Right lobe of liver (tissue), 6 donors: ENCODE data around the gene HOXA2. TPM values are rescaled to one million over a fixed set of nuclear protein-coding genes. Genes with fewer than 3 reads are reported as not detected.
A peak's percentile ranks its signal among the peaks of the same experiment; 100 is the strongest.

Experiments used
- ATAC-seq, 4 donors: fragments of 200-7000 bp; cut with Tn5 transposase; one replicate each; pipeline ENCODE4 v1.9.1; 2020; ENCODE audit warnings: mild to moderate bottlenecking in 4 of 4, moderate library complexity in 4 of 4
- DNase-seq, 3 donors: peaks; one replicate each; pipeline ENCODE4 v3.0.0-alpha.2; 2020
- H3K27ac ChIP-seq, 3 donors: fragments of 200-600 bp; one replicate each; pipeline ENCODE4 v1.8.0; 2022
- H3K27me3 ChIP-seq, 2 donors: fragments of 200-600 bp; one replicate each; pipeline ENCODE4 v1.8.0; 2022
- H3K36me3 ChIP-seq, 4 donors: fragments of 200-600 bp; sonication (generic) in 1 of 4; one replicate each; pipeline versions ENCODE4 v1.5.1 to v1.8.0; 2017 to 2022; ENCODE audit warnings: control low read depth in 1 of 4
- H3K4me1 ChIP-seq, 4 donors: fragments of 200-600 bp; sonication (generic) in 1 of 4; one replicate each; pipeline versions ENCODE4 v1.5.1 to v1.8.0; 2017 to 2022; ENCODE audit warnings: control low read depth in 1 of 4
- H3K4me3 ChIP-seq, 3 donors: fragments of 200-600 bp; one replicate each; pipeline ENCODE4 v1.8.0; 2022
- H3K9me3 ChIP-seq, 4 donors: fragments of 200-600 bp; sonication (generic) in 1 of 4; one replicate each; pipeline versions ENCODE4 v1.5.1 to v1.8.0; 2017 to 2022; ENCODE audit warnings: control low read depth in 1 of 4
- POLR2A ChIP-seq: fragments of 450-650 bp; IDR thresholded peaks from one replicate; pipeline ENCODE4 v1.6.1; 2017; ENCODE audit warnings: antibody characterized with exemption, mild to moderate bottlenecking
- WGBS: methylation state at CpG from one replicate; pipeline ENCODE4 v1.1.6; 2018; ENCODE audit warnings: low coverage, low lambda C conversion rate; ENCODE audit not compliant: insufficient coverage; ENCODE audit errors: missing lambda C conversion rate; 5-methylcytosine and 5-hydroxymethylcytosine counted together
- intact Hi-C, 2 donors: fragments of 100-400 bp; cut with DNase I; formaldehyde crosslinking; loops; one replicate each; pipeline versions ENCODE4 v1.11.2 to v1.14.1; 2022
- total RNA-seq, 6 experiments: library from RNA; depleted of rRNA in 2 of 6; stranded (reverse); fragments of >200 nt in 2 of 6; fragmentation: NEBNext Ultra II Directional in 3 of 6; extraction: Animal tissue kit (Norgen Biotek cat#: 25700) in 3 of 6; gene quantifications; one replicate each; pipeline versions ENCODE4 v1.1.0 to v1.2.4, GENCODE V29; 2016 to 2023
- TF ChIP-seq, protein P1 (sequence below), 4 donors: fragments of 200-600 bp in 3 of 4; fragments of 450-650 bp in 1 of 4; IDR thresholded peaks; one replicate each; pipeline versions ENCODE4 v1.5.1 to v1.8.0; 2016 to 2022; ENCODE audit warnings: antibody characterized with exemption in 4 of 4, mild to moderate bottlenecking in 2 of 4
- donor health status: DM: no; HTN: yes; CAD: no.
- donor health status: DM: no; HTN: no; CAD: no.
- donor health status: DM: no; HTN: no; CAD: no.
- donor health status: DM: no; HTN: yes; CAD: no.
- donor health status: DM: no; HTN: yes; CAD: no.

Gene HOXA2
- total RNA-seq, 6 experiments from 2014 or later, result 0.16 to 0.19 (median 0.17) TPM; not detected in 3

DNA sequence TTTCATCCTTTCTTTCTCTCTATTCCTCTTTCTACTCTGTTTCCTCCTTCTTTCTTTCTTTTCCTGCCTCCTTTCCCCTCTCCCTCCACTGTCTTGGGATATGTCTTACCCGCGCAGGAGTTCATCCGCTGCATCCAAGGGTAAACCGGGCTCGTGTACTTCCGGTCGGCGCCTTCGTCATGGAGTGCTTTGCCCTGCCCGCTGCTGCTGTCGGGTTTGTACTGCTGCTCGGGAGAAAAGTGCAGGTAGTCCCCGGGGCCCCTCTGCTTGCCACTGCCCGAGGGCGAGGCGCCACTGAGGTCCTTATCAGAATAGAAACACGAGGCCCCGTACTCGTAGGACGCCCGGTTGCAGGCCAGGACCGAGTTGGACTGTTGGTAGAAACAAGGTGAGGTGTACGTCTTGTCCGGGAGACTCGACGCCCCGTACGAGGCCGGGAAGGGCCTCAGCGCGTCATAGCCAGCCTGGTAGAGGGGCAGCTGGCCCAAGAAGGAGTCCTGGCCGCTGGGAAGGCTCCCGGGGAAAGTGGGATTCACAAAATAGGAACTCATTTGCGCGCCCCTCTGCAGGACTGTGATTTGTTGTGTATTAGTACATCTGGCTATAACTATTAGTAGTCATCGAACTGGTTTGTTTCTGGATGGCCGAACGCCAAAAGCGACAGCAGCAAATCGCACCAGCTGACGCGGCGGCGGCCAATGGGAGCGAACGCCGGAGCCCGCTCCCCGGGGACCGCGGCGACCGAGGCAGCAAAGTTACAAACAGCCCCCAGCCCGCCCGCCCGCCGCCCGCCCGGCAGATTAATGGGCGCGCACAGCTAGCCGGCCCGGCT is 44.9 kb upstream of the HOXA2 start, which contains the start of gene HOXA6:
TSS of gene HOXA6 (minus strand) at position 576 of the 832 bp plus-strand sequence. CDS start at position 551, 25 bp downstream.
- intact Hi-C loops, result no loop called here
- no peaks in the 10 kb centered on the region for H3K9me3 ChIP-seq
- DNase-seq (peak in 1 of 3 donors; percentile 54), ATAC-seq (no peak)
- no peak within 1 kb of the TSS for H3K27ac ChIP-seq
- TF ChIP-seq, protein P1, sequence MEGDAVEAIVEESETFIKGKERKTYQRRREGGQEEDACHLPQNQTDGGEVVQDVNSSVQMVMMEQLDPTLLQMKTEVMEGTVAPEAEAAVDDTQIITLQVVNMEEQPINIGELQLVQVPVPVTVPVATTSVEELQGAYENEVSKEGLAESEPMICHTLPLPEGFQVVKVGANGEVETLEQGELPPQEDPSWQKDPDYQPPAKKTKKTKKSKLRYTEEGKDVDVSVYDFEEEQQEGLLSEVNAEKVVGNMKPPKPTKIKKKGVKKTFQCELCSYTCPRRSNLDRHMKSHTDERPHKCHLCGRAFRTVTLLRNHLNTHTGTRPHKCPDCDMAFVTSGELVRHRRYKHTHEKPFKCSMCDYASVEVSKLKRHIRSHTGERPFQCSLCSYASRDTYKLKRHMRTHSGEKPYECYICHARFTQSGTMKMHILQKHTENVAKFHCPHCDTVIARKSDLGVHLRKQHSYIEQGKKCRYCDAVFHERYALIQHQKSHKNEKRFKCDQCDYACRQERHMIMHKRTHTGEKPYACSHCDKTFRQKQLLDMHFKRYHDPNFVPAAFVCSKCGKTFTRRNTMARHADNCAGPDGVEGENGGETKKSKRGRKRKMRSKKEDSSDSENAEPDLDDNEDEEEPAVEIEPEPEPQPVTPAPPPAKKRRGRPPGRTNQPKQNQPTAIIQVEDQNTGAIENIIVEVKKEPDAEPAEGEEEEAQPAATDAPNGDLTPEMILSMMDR (IDR thresholded peaks at IDR 0.05), result no peak
- no peak for TF ChIP-seq POLR2A
- peak within 1 kb of the TSS in 2 of 3 donors; percentile 9 to 31 for H3K4me3 ChIP-seq
- 13% methylated on average over 31 of the region's 63 CpGs for WGBS
- H3K27me3 ChIP-seq, result peaks cover 14 to 68% of the 10 kb centered on the region in 2 donors
- peaks cover 0 to 5% (median 3%) of the 10 kb centered on the region in 4 donors for H3K4me1 ChIP-seq
- H3K36me3 ChIP-seq, result no peaks in the 10 kb centered on the region

DNA sequence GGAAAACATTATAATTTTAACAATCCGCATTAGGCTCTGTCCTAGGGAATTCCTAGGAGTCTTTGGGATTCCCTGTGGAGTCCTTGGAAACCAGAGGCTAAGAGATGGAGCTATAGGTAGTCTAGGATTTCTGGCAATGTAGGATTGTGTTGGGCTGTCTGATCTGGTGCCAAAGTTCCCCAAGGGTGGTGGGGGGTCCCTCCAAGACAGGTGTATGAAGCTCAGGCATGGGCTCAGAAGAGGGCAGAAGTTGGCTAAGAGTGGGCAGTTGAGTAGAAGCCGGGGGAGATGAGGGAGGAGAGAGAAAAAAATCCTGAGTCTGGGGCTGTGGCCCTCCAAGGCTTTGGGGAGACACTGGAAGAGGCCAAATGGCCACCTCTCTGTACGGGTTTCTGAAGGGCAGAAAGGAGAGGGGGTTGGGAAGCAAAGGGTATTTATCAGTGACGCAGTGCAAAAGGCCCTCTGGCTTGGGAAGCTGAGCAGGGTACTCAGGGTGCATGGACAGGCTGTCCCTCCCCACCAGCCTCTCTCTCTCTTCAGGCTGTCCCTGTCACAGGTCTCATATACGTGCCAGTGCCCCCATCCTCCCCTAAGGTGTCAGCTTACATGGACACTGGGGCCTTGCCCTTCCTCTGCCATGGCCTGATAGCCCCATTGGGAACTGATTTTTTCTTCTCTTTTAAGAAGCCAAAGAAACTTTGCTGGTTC is 44.2 kb upstream of the HOXA2 start:
- peaks cover 14 to 69% of the 10 kb centered on the region in 2 donors for H3K27me3 ChIP-seq
- peaks cover 0 to 5% (median 3%) of the 10 kb centered on the region in 4 donors for H3K4me1 ChIP-seq
- intact Hi-C loops, result no loop called here
- no peak for TF ChIP-seq POLR2A
- TF ChIP-seq, protein P1 (IDR thresholded peaks at IDR 0.05), result no peak
- H3K4me3 ChIP-seq, result no peak overlapping the region
- WGBS, result 29% methylated on average over 4 of the region's 5 CpGs
- H3K9me3 ChIP-seq, result no peaks in the 10 kb centered on the region
- H3K27ac ChIP-seq, result no peak overlapping the region
- H3K36me3 ChIP-seq, result no peaks in the 10 kb centered on the region
- ATAC-seq (no peak), DNase-seq (peak in 1 of 3 donors; percentile 30)

DNA sequence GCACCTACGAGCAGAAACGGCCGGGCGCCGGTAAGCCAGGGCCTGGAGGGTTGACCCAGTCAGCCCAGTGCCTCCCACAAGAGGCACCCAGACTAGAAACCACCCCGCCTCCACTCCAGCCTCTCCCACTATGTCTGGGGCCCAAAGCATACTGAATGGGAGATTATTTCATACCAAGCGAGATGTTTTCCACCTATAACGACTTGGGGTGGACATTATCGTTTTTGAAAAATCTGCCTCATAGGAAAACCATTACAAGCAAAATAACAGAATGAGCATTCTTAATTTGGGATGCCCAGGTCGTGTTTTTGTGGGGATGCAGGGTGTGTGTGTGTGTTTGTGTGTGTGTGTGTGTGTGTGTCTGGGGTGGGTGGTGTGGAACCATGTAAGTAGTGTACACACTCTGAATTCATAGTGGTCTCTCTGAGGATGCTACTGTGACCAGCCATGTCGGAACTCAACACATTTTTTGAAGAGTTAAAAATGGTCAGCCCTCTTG is 43.5 kb upstream of the HOXA2 start:
- Histone ChIP-seq H3K27ac (no peak overlapping the region), H3K36me3 (no peaks in the 10 kb centered on the region), H3K4me1 (peaks cover 0 to under 1% (median under 1%) of the 10 kb centered on the region in 4 donors), H3K27me3 (peaks cover 14 to 69% of the 10 kb centered on the region in 2 donors), H3K4me3 (no peak overlapping the region), H3K9me3 (no peaks in the 10 kb centered on the region)
- 47% methylated on average over 4 of the region's 11 CpGs for WGBS
- DNase-seq (no peak), ATAC-seq (no peak)
- TF ChIP-seq POLR2A, result no peak
- TF ChIP-seq, protein P1 (IDR thresholded peaks at IDR 0.05), result no peak
- intact Hi-C loops, result no loop called here

DNA sequence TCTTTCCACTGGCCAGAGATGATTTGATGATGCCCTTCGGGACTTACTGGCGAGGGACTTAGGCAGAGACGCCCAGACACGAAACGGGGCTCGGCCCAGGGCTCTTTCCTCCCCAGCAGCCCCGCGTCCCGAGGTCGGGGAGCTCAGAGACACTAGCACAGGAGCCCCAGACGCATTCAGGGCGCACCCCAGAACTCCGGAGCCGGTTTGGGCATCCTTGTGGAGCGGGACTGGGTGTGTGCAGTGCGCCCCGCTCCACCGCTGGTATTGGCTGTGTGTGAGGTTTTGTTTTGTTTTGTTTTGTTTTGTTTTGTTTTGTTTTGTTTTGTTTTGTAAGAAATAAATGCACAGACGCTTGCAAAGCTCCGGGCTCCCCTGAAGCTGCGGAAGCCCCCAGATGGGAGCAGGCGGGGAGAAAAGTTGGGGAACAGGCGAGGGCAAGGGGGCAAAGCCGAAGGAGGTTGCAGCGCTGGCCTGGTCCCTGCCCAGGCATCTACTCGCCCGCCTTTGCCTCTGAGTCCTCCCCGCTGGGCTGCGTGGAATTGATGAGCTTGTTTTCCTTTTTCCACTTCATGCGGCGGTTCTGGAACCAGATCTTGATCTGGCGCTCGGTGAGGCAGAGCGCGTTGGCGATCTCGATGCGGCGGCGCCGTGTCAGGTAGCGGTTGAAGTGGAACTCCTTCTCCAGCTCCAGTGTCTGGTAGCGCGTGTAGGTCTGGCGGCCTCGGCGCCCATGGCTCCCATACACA is 42.9 kb upstream of the HOXA2 start:
- ATAC-seq (no peak), DNase-seq (peak in 1 of 3 donors; percentile 45)
- TF ChIP-seq, protein P1 (IDR thresholded peaks at IDR 0.05), result no peak
- no peak for TF ChIP-seq POLR2A
- Histone ChIP-seq H3K4me1 (no peaks in the 10 kb centered on the region), H3K4me3 (no peak overlapping the region), H3K36me3 (no peaks in the 10 kb centered on the region), H3K27me3 (peaks cover 14 to 74% of the 10 kb centered on the region in 2 donors), H3K27ac (no peak overlapping the region), H3K9me3 (no peaks in the 10 kb centered on the region)
- intact Hi-C loops, result no loop called here
- WGBS, result 25% methylated on average over 25 of the region's 47 CpGs
